Fibroblast of pulmonary artery (primary cell): Measurements from ENCODE around the gene PADI6.
"Not testable (repeated sequence)": the region's sequence is repeated elsewhere in the genome, so short reads cannot be mapped to it uniquely, and the experiment has no call there.

Experiments
- DNase-seq: peaks from one replicate; pipeline ENCODE4 v3.0.0-alpha.2; 2010; ENCODE audit warnings: low read depth
- H3K4me3 ChIP-seq: replicated peaks from 2 replicates; pipeline ENCODE4 v1.5.1; 2011; ENCODE audit warnings: low read depth, mild to moderate bottlenecking, control low read depth, low read length, moderate library complexity
- TF ChIP-seq, protein P1 (sequence below): IDR thresholded peaks from 2 replicates; pipeline ENCODE4 v1.5.1; 2011; ENCODE audit warnings: mild to moderate bottlenecking, control low read depth, low read length, inconsistent platforms; ENCODE audit errors: missing control alignments

The PADI6 gene

DNA sequence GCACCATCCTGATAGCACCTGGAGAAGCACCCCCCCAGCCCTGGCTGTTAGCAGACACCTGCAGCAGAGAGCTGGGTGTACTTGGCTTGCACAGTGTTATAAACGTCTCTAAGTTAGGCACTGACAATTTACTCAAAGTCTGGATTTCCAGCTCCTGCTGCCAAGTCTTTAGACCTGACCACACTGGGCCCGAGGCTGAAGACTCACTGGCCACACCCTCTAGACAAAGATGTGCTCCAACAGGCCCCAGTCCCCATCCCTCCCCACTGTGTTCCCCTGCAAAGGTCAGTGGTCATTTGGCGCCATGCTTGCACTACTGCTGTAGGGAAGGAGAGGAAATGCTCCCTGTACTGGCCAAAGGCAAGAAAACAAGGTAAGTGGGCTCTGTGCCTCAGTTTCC, 31.1 kb downstream of the PADI6 start:
- H3K4me3 ChIP-seq: no peak overlapping the region
- TF ChIP-seq, protein P1, sequence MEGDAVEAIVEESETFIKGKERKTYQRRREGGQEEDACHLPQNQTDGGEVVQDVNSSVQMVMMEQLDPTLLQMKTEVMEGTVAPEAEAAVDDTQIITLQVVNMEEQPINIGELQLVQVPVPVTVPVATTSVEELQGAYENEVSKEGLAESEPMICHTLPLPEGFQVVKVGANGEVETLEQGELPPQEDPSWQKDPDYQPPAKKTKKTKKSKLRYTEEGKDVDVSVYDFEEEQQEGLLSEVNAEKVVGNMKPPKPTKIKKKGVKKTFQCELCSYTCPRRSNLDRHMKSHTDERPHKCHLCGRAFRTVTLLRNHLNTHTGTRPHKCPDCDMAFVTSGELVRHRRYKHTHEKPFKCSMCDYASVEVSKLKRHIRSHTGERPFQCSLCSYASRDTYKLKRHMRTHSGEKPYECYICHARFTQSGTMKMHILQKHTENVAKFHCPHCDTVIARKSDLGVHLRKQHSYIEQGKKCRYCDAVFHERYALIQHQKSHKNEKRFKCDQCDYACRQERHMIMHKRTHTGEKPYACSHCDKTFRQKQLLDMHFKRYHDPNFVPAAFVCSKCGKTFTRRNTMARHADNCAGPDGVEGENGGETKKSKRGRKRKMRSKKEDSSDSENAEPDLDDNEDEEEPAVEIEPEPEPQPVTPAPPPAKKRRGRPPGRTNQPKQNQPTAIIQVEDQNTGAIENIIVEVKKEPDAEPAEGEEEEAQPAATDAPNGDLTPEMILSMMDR: no peak
- DNase-seq: no peak

DNA sequence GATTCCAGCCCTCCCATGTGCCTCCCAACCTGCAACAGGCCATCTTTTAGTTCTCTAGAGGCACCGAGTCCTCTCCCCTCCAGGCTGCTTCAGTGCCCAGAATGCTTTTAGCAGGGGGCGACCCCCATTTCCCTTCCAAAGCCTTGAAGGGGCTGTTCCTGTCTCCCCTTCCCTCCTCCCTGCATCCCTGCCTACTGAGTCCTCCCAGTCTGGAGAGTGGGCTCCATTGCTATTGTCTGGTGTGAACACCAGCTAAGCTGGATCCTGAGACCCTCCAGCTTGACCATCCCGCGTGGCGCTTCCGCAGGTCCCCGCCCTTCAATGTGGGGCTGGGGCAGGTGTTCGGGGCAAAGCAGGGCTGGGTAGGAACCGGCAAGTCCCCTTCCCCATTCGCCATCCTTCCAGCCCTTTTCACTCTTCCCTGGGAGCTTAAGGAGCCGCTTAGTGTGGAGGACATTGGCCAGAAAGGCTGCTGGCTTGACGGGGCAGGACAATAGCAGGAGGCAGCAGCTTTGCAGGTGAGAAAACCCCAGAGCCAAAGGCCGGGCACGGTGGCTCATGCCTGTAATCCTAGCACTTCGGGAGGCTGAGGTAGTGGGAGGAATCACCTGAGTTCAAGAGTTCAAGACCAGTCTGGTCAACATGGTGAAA, 32.2 kb downstream of the PADI6 start:
- TF ChIP-seq, protein P1: no peak
- DNase-seq: no peak
- H3K4me3 ChIP-seq: no peak overlapping the region

DNA sequence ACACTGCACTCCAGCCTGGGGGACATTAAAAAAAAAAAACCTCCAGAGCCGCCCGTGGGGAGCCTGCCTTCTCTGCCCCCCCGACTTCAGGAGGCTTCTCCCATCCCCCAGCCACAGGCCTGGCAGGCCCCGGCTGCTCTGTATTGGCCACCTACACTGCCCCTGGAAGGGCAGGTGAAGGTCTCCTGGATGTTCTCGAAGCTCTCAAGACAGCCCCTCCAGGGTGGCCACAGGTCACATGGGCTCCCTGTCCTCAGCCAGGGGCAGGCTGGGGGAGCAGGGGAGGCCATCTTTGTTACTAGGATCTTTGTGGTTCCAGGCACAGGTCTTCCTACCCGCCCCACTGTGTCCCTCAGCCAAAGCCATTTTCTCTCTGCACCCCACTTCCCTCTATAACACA, 32.8 kb downstream of the PADI6 start:
- TF ChIP-seq, protein P1: no peak
- DNase-seq: no peak
- H3K4me3 ChIP-seq: no peak overlapping the region

DNA sequence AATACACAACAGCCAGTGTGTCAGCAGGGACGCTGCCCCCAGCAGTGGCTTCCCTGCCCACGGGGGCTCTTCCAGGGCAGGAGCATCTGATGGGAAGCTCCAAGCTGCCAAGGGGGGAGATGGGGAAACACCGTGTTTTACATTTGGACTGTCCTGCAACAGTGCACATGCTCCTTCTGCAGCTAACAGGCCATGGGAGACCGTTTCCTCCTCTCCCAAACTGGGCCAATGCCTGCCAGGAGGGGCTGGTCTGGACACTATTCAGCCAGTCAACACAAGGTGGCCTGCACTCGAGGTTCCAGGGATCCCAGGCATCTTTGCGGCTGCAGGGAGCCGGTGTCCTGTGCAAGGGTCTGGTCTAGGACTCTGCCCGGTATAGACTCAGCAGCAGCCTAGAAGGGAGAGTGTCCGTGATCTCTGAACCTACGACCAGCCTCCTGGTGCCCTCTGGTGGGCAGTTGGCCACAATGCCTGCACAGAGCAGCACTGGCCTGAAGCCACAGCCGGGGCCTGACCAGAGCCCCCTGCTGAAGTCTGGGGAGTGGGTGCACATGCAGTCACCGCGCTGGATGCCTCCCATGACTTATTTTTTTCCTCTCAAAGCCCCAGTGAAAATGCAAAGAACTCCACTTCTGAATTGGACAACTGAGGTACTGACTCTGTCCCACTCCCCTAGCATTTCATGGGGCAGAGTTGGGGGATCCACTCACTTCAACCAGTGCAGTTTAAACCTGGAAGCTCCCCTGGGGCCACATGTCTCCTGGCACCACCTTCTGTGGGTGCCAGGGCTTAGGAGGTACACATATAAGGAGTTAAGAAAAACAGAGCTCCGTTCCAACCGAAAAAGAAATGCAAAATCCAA, 34.1 kb downstream of the PADI6 start:
- TF ChIP-seq, protein P1: peak; percentile 77
- DNase-seq: peak; percentile 65
- no peak overlapping the region for H3K4me3 ChIP-seq

DNA sequence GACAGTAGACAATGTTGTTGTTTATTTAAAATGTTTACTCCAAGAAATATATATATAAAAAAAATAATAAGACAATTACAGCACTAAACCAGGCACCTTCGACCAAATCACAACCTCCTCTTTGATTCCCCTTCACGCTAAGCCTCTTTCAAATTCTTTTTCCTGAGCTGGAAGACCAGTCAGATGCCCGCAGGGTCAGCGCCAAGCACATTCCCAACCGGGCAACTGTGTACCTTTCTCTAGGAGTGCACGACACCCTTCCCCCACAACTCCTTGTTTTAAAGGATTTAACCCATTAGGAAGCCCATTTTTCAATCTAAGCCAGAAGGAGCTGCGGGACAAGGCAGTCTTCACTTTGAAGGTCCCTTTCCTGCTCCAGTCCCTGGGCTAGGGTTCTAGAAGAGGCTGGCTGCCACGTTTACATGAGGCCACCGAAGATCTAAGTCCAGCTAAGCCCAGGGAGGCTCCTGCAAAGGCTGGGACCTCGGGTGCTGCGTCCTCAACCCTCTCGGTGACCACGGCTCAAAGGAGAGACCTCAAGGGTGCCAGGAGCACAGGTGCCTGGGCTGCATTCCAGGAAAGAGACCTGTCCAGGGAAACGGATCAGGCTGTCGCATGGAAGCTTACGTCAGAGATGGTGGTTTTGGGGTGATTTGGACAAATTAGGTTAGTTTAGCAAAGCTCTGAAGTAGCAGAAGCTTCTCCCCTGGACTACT, 34.9 kb downstream of the PADI6 start:
- not testable (repeated sequence) for DNase-seq, H3K4me3 ChIP-seq

DNA sequence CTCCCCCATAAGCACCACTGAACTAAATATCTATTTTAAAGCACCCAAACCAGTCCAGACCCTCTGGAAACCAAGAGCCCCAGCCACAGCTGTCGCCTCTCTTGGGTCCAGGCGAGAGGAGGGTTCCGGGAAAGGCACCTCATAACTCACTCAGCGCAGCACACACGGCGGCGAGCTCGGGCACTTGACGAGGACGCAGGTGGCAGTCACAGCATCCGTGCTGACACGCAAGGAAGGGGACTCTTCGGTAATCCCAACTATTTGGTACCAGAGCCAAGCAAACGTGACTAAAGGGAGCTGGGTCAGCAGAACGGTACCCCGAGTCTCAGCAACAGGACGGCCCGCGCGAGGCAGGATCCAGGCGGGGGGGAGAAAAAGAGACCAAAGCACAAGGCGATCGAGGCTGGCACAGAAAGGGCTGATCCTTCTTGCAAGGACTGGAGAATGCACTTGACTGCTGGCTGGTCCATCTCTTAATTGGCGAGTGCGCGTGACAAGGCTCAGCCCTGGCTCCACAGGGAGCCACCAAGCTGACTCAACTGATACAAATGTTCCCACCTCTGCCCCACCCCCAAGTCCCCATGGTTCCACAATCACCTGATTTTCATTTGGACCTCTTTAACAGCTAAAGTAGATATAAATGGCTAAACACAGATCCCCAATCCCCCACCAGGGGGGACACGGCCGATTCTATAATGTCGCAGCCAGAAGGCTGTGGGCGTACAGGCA, 36.0 kb downstream of the PADI6 start:
- not testable (repeated sequence) for H3K4me3 ChIP-seq, DNase-seq

DNA sequence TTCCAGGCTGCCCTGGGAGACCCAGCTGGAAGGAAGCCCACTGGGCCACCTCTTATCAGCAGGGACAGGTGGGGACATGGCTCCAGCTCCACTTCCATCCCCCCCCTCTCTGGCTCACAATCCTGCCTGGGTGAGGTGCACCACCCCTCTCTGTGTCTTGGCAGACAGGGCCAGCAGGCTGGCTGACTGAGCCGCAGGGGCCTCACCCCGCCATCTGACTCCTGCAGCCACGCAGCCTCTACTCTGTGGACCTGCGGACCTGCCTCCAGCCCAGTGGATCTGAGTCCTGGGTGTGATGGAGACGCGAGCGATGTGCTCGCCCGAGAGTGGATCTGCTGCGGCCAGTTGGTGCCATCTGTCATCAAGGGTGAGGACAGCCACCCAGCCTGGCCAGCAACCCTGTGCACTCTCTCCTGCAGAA, 37.4 kb downstream of the PADI6 start:
- TF ChIP-seq, protein P1: no peak
- H3K4me3 ChIP-seq: no peak overlapping the region
- no peak for DNase-seq
